AG04450 (cell line): Measurements from ENCODE around the gene SNAP25. TPM values are rescaled to one million over a fixed set of nuclear protein-coding genes. Genes with fewer than 3 reads are reported as not detected.
A peak's percentile ranks its signal among the peaks of the same experiment; 100 is the strongest.

Source experiments
- CTCF ChIA-PET: fragments of 300-600, 350-600 bp; formaldehyde crosslinking; extraction: SDS; loops from one replicate; lab custom pipeline; 2022; ENCODE audit warnings: antibody characterized with exemption, inconsistent platforms; lab: Charles Lee
- POLR2A ChIA-PET: fragments of 350-600 bp; formaldehyde crosslinking; extraction: SDS; loops from one replicate; lab custom pipeline; 2021; ENCODE audit warnings: antibody characterized with exemption, inconsistent platforms; lab: Yijun Ruan, JAX
- DNase-seq: peaks from one replicate; pipeline ENCODE4 v3.0.0-alpha.2; 2011; ENCODE audit warnings: low read depth, low spot score
- H3K27ac ChIP-seq: one replicate; pipeline ENCODE4 v1.5.1; 2012; ENCODE audit warnings: low read depth, low read length, control low read depth
- H3K27me3 ChIP-seq: one replicate; pipeline ENCODE4 v1.6.0; 2012; ENCODE audit warnings: low read length; ENCODE audit not compliant: control insufficient read depth, insufficient read depth
- H3K4me3 ChIP-seq: 2 replicates; pipeline ENCODE4 v1.5.1; 2011; ENCODE audit warnings: mild to moderate bottlenecking, low read depth, low read length, control low read depth
- H3K9me3 ChIP-seq: 2 replicates; pipeline ENCODE4 v1.5.1; 2012; ENCODE audit warnings: low read length; ENCODE audit not compliant: control insufficient read depth, insufficient read depth
- polyA plus RNA-seq: library from polyadenylated mRNA; depleted of rRNA; stranded (reverse); fragments of >200 nt; gene quantifications from 2 replicates; pipeline ENCODE4 v1.2.3, GENCODE V29; 2011
- TF ChIP-seq, protein P1 (sequence below): IDR thresholded peaks from 2 replicates; pipeline ENCODE4 v1.5.1; 2011; ENCODE audit warnings: low read depth, low read length, control low read depth, inconsistent platforms

Gene SNAP25
- polyA plus RNA-seq, 1 experiment: 6.6 TPM

DNA sequence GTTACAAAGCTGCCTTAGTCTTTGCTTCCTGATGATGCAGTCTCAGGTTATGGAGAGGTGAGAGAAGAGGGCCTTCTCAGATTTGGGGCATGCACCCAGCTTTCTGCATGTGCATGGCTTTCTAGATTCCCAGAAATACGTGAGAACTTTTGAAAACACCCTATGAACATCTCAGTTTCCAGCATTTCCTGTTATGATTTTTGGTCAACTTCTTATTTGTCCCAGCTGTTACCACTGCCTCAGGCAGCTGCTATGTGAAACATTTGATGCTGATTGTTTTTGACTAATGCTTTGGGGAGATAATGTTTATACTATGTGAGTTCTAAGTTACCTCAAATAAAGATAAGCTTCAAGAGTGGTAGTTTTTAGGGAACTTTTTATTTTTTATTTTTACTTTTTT lies 9.5 kb upstream of the SNAP25 start:
- Histone ChIP-seq H3K4me3 (no peak overlapping the region), H3K9me3 (no peaks in the 10 kb centered on the region), H3K27me3 (no peaks in the 10 kb centered on the region), H3K27ac (no peak overlapping the region)
- TF ChIP-seq, protein P1, sequence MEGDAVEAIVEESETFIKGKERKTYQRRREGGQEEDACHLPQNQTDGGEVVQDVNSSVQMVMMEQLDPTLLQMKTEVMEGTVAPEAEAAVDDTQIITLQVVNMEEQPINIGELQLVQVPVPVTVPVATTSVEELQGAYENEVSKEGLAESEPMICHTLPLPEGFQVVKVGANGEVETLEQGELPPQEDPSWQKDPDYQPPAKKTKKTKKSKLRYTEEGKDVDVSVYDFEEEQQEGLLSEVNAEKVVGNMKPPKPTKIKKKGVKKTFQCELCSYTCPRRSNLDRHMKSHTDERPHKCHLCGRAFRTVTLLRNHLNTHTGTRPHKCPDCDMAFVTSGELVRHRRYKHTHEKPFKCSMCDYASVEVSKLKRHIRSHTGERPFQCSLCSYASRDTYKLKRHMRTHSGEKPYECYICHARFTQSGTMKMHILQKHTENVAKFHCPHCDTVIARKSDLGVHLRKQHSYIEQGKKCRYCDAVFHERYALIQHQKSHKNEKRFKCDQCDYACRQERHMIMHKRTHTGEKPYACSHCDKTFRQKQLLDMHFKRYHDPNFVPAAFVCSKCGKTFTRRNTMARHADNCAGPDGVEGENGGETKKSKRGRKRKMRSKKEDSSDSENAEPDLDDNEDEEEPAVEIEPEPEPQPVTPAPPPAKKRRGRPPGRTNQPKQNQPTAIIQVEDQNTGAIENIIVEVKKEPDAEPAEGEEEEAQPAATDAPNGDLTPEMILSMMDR: no peak
- DNase-seq: no peak
- ChIA-PET CTCF (interaction anchor here (0.9 kb wide), 1 partner anchor 30 kb away, joined by 5 read pairs; no protein-coding TSS in a partner anchor), POLR2A (no interaction called here)

DNA sequence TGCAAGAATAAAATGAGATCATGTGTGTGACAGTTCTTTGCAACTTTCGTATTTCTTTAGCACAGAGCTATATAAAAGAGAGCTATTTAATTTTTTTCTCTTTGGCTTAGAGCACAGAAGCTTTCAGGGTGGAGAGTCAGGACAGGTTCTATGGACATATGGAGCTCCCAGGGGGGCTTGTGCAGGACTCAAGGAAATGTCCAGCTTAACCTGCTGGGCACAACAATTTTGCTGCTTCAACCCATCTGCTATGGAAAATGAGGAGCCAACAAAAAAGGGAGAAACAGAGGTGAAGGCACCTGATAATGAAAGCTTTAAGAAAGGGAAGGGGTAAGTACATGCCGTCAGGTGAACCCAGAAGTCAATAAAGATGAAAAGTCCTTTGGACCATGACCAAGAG lies 5.1 kb upstream of the SNAP25 start:
- Histone ChIP-seq H3K27me3 (no peaks in the 10 kb centered on the region), H3K27ac (no peak overlapping the region), H3K4me3 (no peak overlapping the region), H3K9me3 (no peaks in the 10 kb centered on the region; the same call in 1 of the 2 replicates)
- TF ChIP-seq, protein P1: no peak
- ChIA-PET CTCF (interaction anchor here (0.6 to 2.2 kb wide), 3 partner anchors 123 to 235 kb away, joined by 3 to 11 read pairs (median 4); no protein-coding TSS in a partner anchor), POLR2A (interaction anchor here (0.6 kb wide), 1 partner anchor 180 kb away, joined by 4 read pairs; no protein-coding TSS in a partner anchor)
- no peak for DNase-seq

DNA sequence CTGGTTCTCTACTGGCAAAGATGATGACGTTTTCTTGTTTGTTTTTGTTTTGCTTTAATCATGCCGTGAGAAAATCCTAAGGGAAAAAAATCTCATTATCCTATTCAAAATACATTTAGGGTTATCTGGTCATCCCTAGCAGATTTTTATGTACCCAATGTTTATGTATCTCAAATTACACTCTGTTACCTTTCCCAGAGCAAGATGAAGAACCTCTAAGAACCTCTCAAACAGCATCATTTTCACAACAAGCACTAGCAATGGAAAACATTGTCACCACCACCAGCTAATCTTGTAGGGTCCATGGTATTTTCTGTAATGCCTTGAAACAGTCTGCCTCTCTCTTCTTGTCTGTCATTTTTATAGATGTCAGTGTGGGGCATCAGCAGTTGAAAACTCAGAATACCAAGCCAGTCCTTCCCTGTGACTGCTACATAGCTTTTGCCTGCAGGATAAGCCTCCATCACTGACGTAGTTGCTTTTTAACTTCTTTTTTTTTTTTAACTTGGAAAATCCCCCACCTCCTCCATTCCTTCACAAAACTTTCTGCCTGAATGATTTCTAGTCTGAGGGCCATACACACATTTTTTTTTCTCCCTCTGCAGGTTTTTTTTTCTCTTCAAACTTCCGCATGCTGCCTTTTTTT lies 2.4 kb upstream of the SNAP25 start:
- DNase-seq: no peak
- Histone ChIP-seq H3K27me3 (no peaks in the 10 kb centered on the region), H3K9me3 (no peaks in the 10 kb centered on the region; the same call in 1 of the 2 replicates), H3K4me3 (peak overlapping the region; percentile 59; the same call in 1 of the 2 replicates), H3K27ac (peak overlapping the region; percentile 63)
- ChIA-PET CTCF (interaction anchor here (0.7 to 1.0 kb wide), 2 partner anchors 187 to 238 kb away, joined by 3 read pairs; no protein-coding TSS in a partner anchor), POLR2A (interaction anchor here (0.8 kb wide), 1 partner anchor 93 kb away, joined by 4 read pairs; no protein-coding TSS in a partner anchor)
- TF ChIP-seq, protein P1: no peak

DNA sequence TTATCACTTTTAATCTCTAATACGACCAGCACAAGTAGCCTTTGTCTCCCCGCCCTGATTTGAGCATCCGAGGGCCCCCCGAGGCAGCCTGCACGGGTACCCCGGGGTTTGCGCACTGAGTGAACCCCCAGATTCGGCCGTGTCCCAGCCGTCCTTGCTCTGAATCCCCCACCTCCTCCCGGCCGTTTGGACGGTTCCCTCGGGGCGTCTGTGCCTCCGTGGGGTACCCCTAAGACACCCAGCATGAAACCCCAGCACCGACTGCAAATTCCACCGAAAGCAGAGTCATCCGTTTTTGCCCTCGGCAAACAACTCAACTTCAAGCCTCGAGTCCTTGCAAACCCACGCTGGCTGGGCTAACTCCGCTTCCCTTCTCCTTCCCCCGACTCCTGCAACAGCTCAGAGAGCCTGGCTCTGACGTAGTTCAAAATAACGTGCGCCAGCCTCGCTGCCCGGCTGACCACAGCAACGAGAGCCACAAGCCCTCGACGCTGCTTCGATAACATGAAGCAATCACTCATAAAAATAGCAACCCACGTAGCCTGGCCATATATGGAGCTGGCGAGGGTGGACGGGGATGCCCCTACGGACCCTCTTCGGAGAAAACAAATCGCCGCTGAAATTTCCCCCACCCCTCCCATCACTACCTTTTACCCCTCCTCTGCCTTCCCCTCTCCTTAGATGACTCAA lies 764 bp upstream of the SNAP25 start:
- ChIA-PET POLR2A (interaction anchor here (1.0 to 1.7 kb wide), 2 partner anchors 39 to 103 kb away, joined by 3 to 6 read pairs; no protein-coding TSS in a partner anchor), CTCF (interaction anchor here (0.6 kb wide), 1 partner anchor 140 kb away, joined by 4 read pairs; no protein-coding TSS in a partner anchor)
- H3K9me3 ChIP-seq: no peaks in the 10 kb centered on the region; the same call in 1 of the 2 replicates
- peak overlapping the region; percentile 59 for H3K4me3 ChIP-seq
- H3K27ac ChIP-seq: peak overlapping the region; percentile 100
- peak; percentile 90 for DNase-seq
- no peaks in the 10 kb centered on the region for H3K27me3 ChIP-seq
- TF ChIP-seq, protein P1: no peak
